HEK293 (cell line): ENCODE data around the gene MTA1.

Source experiments
- FEZF1 ChIP-seq: fragments of 450-650 bp; formaldehyde crosslinking; IDR thresholded peaks from 2 replicates; pipeline ENCODE4 v1.5.1; 2016; ENCODE audit warnings: missing biosample characterization, missing genetic modification characterization
- OSR2 ChIP-seq: fragments of 450-650 bp; formaldehyde crosslinking; IDR thresholded peaks from 2 replicates; pipeline ENCODE4 v1.5.1; 2016; ENCODE audit warnings: missing biosample characterization, missing genetic modification characterization
- SP2 ChIP-seq: fragments of 450-650 bp; formaldehyde crosslinking; IDR thresholded peaks from 2 replicates; pipeline ENCODE4 v1.5.1; 2016; ENCODE audit warnings: missing biosample characterization, missing genetic modification characterization
- SP3 ChIP-seq: fragments of 450-650 bp; formaldehyde crosslinking; IDR thresholded peaks from 2 replicates; pipeline ENCODE4 v1.5.1; 2016; ENCODE audit warnings: missing biosample characterization, missing genetic modification characterization
- ZBTB17 ChIP-seq: fragments of 450-650 bp; formaldehyde crosslinking; IDR thresholded peaks from 2 replicates; pipeline ENCODE4 v1.5.1; 2016; ENCODE audit warnings: missing biosample characterization, missing genetic modification characterization
- ZBTB20 ChIP-seq: fragments of 450-650 bp; formaldehyde crosslinking; IDR thresholded peaks from 2 replicates; pipeline ENCODE4 v1.5.1; 2016; ENCODE audit warnings: missing biosample characterization, missing genetic modification characterization
- ZFP41 ChIP-seq: fragments of 450-650 bp; formaldehyde crosslinking; IDR thresholded peaks from 2 replicates; pipeline ENCODE4 v1.5.1; 2016; ENCODE audit warnings: missing biosample characterization, missing genetic modification characterization, borderline replicate concordance
- ZNF132 ChIP-seq: fragments of 450-650 bp; formaldehyde crosslinking; IDR thresholded peaks from 2 replicates; pipeline ENCODE4 v1.5.1; 2017; ENCODE audit warnings: missing biosample characterization, missing genetic modification characterization, borderline replicate concordance
- ZNF169 ChIP-seq: fragments of 450-650 bp; formaldehyde crosslinking; IDR thresholded peaks from 2 replicates; pipeline ENCODE4 v1.5.1; 2016; ENCODE audit warnings: missing biosample characterization, missing genetic modification characterization
- ZNF335 ChIP-seq: fragments of 450-650 bp; formaldehyde crosslinking; conservative IDR thresholded peaks from 2 replicates; pipeline ENCODE4 v1.5.1; 2016; ENCODE audit warnings: missing biosample characterization, missing genetic modification characterization
- ZNF510 ChIP-seq: fragments of 450-650 bp; formaldehyde crosslinking; IDR thresholded peaks from 2 replicates; pipeline ENCODE4 v1.5.1; 2018; ENCODE audit warnings: mild to moderate bottlenecking, missing genetic modification characterization, missing biosample characterization; ENCODE audit not compliant: insufficient replicate concordance
- ZNF544 ChIP-seq: fragments of 450-650 bp; formaldehyde crosslinking; IDR thresholded peaks from 2 replicates; pipeline ENCODE4 v1.5.0; 2017; ENCODE audit warnings: missing biosample characterization, missing genetic modification characterization
- ZNF549 ChIP-seq: fragments of 450-650 bp; IDR thresholded peaks from 2 replicates; pipeline ENCODE4 v1.5.1; 2018; ENCODE audit warnings: missing biosample characterization, missing genetic modification characterization, mild to moderate bottlenecking, inconsistent platforms, moderate library complexity
- ZNF561 ChIP-seq: fragments of 450-650 bp; IDR thresholded peaks from 2 replicates; pipeline ENCODE4 v1.5.1; 2018; ENCODE audit warnings: missing biosample characterization, missing genetic modification characterization, borderline replicate concordance
- ZNF580 ChIP-seq: fragments of 450-650 bp; formaldehyde crosslinking; IDR thresholded peaks from 2 replicates; pipeline ENCODE4 v1.5.1; 2016; ENCODE audit warnings: missing biosample characterization, missing genetic modification characterization
- ZNF585B ChIP-seq: fragments of 450-650 bp; formaldehyde crosslinking; IDR thresholded peaks from 2 replicates; pipeline ENCODE4 v1.5.1; 2016; ENCODE audit warnings: missing biosample characterization, missing genetic modification characterization
- ZNF626 ChIP-seq: fragments of 450-650 bp; sonication (Bioruptor Pico); formaldehyde crosslinking; IDR thresholded peaks from 2 replicates; pipeline ENCODE4 v1.5.1; 2018; ENCODE audit warnings: missing biosample characterization, missing genetic modification characterization, inconsistent platforms
- ZNF660 ChIP-seq: fragments of 450-650 bp; IDR thresholded peaks from 2 replicates; pipeline ENCODE4 v1.5.1; 2018; ENCODE audit warnings: missing biosample characterization, mild to moderate bottlenecking, missing genetic modification characterization
- ZNF677 ChIP-seq: fragments of 450-650 bp; IDR thresholded peaks from 2 replicates; pipeline ENCODE4 v1.5.0; 2018; ENCODE audit warnings: missing biosample characterization, mild to moderate bottlenecking, missing genetic modification characterization, moderate library complexity
- ZSCAN5A ChIP-seq: fragments of 450-650 bp; formaldehyde crosslinking; IDR thresholded peaks from 2 replicates; pipeline ENCODE4 v1.5.1; 2016; ENCODE audit warnings: missing biosample characterization, missing genetic modification characterization
- TF ChIP-seq, protein P1 (sequence below): fragments of 450-650 bp; formaldehyde crosslinking; IDR thresholded peaks from 2 replicates; pipeline ENCODE4 v1.5.1; 2016; ENCODE audit warnings: missing biosample characterization, missing genetic modification characterization, borderline replicate concordance
- TF ChIP-seq, protein P2 (sequence below): fragments of 450-650 bp; formaldehyde crosslinking; IDR thresholded peaks from 2 replicates; pipeline ENCODE4; 2016; ENCODE audit warnings: missing biosample characterization, missing genetic modification characterization
- TF ChIP-seq, protein P3 (sequence below): sonication (generic); formaldehyde crosslinking; IDR thresholded peaks from 2 replicates; pipeline ENCODE4 v1.8.1; 2022; ENCODE audit warnings: mild to moderate bottlenecking, moderate library complexity, missing genetic modification reagents
- TF ChIP-seq, protein P4 (sequence below): fragments of 450-650 bp; IDR thresholded peaks from 2 replicates; pipeline ENCODE4 v1.5.1; 2018; ENCODE audit warnings: missing biosample characterization, mild to moderate bottlenecking, missing genetic modification characterization
- TF ChIP-seq, protein P5 (sequence below): fragments of 450-650 bp; formaldehyde crosslinking; IDR thresholded peaks from 2 replicates; pipeline ENCODE4 v1.5.1; 2016; ENCODE audit warnings: missing biosample characterization, missing genetic modification characterization

MTA1 gene

DNA sequence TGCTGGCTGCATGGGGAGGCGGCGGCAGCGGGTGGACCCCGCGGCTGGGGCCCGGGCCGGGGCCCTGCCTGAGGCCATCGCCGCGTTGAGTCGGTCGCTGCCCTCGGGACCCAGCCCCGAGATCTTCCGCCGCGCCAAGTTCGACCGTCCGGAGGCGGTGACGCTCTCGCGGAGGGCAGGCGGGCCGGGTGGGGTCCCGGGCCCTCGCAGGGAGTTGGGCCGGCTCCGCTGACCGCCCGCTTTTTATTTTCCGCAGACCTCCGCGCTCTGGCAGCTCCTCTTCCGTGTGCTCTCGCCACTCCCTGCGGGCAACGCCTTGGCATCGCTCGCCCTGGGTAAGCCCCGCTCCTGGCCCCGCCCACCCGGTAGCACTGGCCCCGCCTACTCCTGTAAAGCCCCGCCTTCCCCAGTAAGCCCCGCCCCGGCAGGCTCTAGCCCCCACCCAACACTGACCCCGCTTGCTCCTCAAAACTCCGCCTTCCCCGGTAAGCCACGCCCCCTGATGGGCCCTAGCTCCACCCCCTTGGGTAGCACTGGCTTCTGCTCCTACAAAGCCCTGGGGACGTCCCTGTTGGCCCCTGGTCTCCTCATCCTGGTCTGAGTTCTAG lies 71.8 kb downstream of the MTA1 start (continued):
- TF ChIP-seq, protein P1, sequence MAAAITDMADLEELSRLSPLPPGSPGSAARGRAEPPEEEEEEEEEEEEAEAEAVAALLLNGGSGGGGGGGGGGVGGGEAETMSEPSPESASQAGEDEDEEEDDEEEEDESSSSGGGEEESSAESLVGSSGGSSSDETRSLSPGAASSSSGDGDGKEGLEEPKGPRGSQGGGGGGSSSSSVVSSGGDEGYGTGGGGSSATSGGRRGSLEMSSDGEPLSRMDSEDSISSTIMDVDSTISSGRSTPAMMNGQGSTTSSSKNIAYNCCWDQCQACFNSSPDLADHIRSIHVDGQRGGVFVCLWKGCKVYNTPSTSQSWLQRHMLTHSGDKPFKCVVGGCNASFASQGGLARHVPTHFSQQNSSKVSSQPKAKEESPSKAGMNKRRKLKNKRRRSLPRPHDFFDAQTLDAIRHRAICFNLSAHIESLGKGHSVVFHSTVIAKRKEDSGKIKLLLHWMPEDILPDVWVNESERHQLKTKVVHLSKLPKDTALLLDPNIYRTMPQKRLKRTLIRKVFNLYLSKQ (tag by site-specific recombination), result no peak
- 0 out of 2 replicates have a peak, but pooled peaks have one; percentile 73 for TF ChIP-seq ZNF660 (tag by site-specific recombination)
- TF ChIP-seq, protein P2, sequence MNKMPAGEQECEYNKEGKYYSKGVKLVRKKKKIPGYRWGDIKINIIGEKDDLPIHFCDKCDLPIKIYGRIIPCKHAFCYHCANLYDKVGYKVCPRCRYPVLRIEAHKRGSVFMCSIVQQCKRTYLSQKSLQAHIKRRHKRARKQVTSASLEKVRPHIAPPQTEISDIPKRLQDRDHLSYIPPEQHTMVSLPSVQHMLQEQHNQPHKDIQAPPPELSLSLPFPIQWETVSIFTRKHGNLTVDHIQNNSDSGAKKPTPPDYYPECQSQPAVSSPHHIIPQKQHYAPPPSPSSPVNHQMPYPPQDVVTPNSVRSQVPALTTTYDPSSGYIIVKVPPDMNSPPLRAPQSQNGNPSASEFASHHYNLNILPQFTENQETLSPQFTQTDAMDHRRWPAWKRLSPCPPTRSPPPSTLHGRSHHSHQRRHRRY (tag by site-specific recombination), result no peak
- no peak for TF ChIP-seq ZBTB17 (tag by site-specific recombination)
- TF ChIP-seq FEZF1 (tag by site-specific recombination), result no peak
- TF ChIP-seq ZNF169, result 0 out of 2 replicates have a peak, but pooled peaks have one; percentile 34
- no peak for TF ChIP-seq ZNF549 (tag by site-specific recombination)
- TF ChIP-seq ZNF580, result no peak
- peak; percentile 67 for TF ChIP-seq OSR2 (tag by site-specific recombination)
- TF ChIP-seq ZBTB20 (tag by site-specific recombination), result no peak
- TF ChIP-seq ZNF510 (tag by site-specific recombination), result no peak
- TF ChIP-seq ZNF544 (tag by site-specific recombination), result no peak
- peak; percentile 73 for TF ChIP-seq SP3 (tag by site-specific recombination)
- no peak for TF ChIP-seq ZNF585B (tag by site-specific recombination)
- no peak for TF ChIP-seq ZSCAN5A (tag by site-specific recombination)
- no peak for TF ChIP-seq ZNF626 (tag by site-specific recombination)
- TF ChIP-seq, protein P3, sequence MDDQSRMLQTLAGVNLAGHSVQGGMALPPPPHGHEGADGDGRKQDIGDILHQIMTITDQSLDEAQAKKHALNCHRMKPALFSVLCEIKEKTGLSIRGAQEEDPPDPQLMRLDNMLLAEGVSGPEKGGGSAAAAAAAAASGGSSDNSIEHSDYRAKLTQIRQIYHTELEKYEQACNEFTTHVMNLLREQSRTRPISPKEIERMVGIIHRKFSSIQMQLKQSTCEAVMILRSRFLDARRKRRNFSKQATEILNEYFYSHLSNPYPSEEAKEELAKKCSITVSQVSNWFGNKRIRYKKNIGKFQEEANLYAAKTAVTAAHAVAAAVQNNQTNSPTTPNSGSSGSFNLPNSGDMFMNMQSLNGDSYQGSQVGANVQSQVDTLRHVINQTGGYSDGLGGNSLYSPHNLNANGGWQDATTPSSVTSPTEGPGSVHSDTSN (CRISPR knock-in tag), result no peak
- peak; percentile 56 for TF ChIP-seq SP2
- TF ChIP-seq, protein P4, sequence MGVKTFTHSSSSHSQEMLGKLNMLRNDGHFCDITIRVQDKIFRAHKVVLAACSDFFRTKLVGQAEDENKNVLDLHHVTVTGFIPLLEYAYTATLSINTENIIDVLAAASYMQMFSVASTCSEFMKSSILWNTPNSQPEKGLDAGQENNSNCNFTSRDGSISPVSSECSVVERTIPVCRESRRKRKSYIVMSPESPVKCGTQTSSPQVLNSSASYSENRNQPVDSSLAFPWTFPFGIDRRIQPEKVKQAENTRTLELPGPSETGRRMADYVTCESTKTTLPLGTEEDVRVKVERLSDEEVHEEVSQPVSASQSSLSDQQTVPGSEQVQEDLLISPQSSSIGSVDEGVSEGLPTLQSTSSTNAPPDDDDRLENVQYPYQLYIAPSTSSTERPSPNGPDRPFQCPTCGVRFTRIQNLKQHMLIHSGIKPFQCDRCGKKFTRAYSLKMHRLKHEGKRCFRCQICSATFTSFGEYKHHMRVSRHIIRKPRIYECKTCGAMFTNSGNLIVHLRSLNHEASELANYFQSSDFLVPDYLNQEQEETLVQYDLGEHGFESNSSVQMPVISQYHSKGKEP (tag by site-specific recombination), result 0 out of 2 replicates have a peak, but pooled peaks have one; percentile 34
- TF ChIP-seq ZNF561 (tag by site-specific recombination), result peak; percentile 60; the same call in 1 of the 2 replicates
- TF ChIP-seq ZNF677 (tag by site-specific recombination), result peak; percentile 59; the same call in 1 of the 2 replicates
- TF ChIP-seq ZNF132 (tag by site-specific recombination), result no peak
- TF ChIP-seq, protein P5, sequence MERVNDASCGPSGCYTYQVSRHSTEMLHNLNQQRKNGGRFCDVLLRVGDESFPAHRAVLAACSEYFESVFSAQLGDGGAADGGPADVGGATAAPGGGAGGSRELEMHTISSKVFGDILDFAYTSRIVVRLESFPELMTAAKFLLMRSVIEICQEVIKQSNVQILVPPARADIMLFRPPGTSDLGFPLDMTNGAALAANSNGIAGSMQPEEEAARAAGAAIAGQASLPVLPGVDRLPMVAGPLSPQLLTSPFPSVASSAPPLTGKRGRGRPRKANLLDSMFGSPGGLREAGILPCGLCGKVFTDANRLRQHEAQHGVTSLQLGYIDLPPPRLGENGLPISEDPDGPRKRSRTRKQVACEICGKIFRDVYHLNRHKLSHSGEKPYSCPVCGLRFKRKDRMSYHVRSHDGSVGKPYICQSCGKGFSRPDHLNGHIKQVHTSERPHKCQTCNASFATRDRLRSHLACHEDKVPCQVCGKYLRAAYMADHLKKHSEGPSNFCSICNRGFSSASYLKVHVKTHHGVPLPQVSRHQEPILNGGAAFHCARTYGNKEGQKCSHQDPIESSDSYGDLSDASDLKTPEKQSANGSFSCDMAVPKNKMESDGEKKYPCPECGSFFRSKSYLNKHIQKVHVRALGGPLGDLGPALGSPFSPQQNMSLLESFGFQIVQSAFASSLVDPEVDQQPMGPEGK (tag by site-specific recombination), result peak; percentile 67
- peak; percentile 82 for TF ChIP-seq ZNF335 (tag by site-specific recombination)
- no peak for TF ChIP-seq ZFP41 (tag by site-specific recombination)
